Measurements from ENCODE around the gene HTR1D. TPM values are rescaled to one million over a fixed set of nuclear protein-coding genes. Genes with fewer than 3 reads are reported as not detected.

HTR1D gene
- total RNA-seq, 1 experiment from 2014 or later: 3.1 TPM

- no peaks in the 10 kb centered on the region for H3K27me3 ChIP-seq (ENCODE audit: insufficient read depth, low read length)
- H4K5ac ChIP-seq (ENCODE audit: insufficient read length, low read depth, low read length): no peak overlapping the region
- H3K9me3 ChIP-seq (ENCODE audit: control insufficient read depth, low read depth, low read length): no peaks in the 10 kb centered on the region
- no peak overlapping the region for H2BK20ac ChIP-seq (ENCODE audit: low read depth, low read length, poor library complexity, severe bottlenecking)
- H3K79me2 ChIP-seq (ENCODE audit: insufficient read depth, low read length): peaks cover 38% of the 10 kb centered on the region; the same call in 1 of the 2 replicates
- Mint-ChIP-seq H3K36me3 (ENCODE audit: insufficient read depth in 1 of 3, low read depth in 3 of 3) (peaks cover 0 to 7% (median 2%) of the 10 kb centered on the region in 3 experiments; a peak in 4 of 7 replicates), H3K9me3 (0 out of 5 replicates have a peak, but pooled peaks cover 0 to 2% of the 10 kb centered on the region in 2 experiments), H3K27me3 (ENCODE audit: low read depth) (no peaks in the 10 kb centered on the region), H3K4me1 (peaks cover 36 to 38% of the 10 kb centered on the region in 2 experiments), H3K4me3 (no peak overlapping the region), H3K27ac (peak overlapping the region in 1 of 3 experiments; percentile 54; a peak in 1 of 7 replicates)
- H2AK5ac ChIP-seq (ENCODE audit: insufficient read length, low read length): no peak overlapping the region
- no peak for TF ChIP-seq CTCF (conservative IDR thresholded peaks at IDR 0.05)
- no peak overlapping the region for H4K8ac ChIP-seq (replicated peaks; ENCODE audit: insufficient read length, low read depth, low read length)
- peaks cover 6% of the 10 kb centered on the region for H3K23me2 ChIP-seq (ENCODE audit: insufficient read length, low read depth, low read length, poor library complexity, severe bottlenecking)
- H3K9ac ChIP-seq (ENCODE audit: extremely low read depth, insufficient read length, low read length): no peak overlapping the region
- peaks cover 11% of the 10 kb centered on the region for H3K79me1 ChIP-seq (ENCODE audit: insufficient read depth, low read depth, low read length, poor library complexity, severe bottlenecking)
- no peak overlapping the region for H3K18ac ChIP-seq (ENCODE audit: insufficient read length, low read depth, low read length)
- H4K20me1 ChIP-seq (ENCODE audit: control insufficient read depth, insufficient read depth, insufficient read length): no peaks in the 10 kb centered on the region
- no peak overlapping the region for H3K56ac ChIP-seq (ENCODE audit: insufficient read length, low read depth, low read length)
- H3K14ac ChIP-seq (ENCODE audit: insufficient read depth, low read length): no peak overlapping the region
- H3K23ac ChIP-seq (ENCODE audit: insufficient read length, low read depth, low read length): no peak overlapping the region
- H2BK15ac ChIP-seq (ENCODE audit: low read depth, low read length): no peak overlapping the region
- no peak overlapping the region for H3K4me2 ChIP-seq (ENCODE audit: insufficient read depth, insufficient read length, low read length)
- H2AFZ ChIP-seq (ENCODE audit: low read length): no peak overlapping the region
- no peak overlapping the region for H2BK5ac ChIP-seq (ENCODE audit: insufficient read length, low read length)
- H2BK120ac ChIP-seq (ENCODE audit: low read depth, low read length, poor library complexity, severe bottlenecking): no peak overlapping the region
- no peak overlapping the region for H4K91ac ChIP-seq (ENCODE audit: insufficient read length, low read depth, low read length)
- H3K27ac ChIP-seq (ENCODE audit: insufficient read length, low read depth, low read length): no peak overlapping the region
- no peaks in the 10 kb centered on the region; the same call in 1 of the 2 replicates for H3K4me1 ChIP-seq (ENCODE audit: insufficient read depth, low read length)
- no peak overlapping the region for H2BK12ac ChIP-seq (ENCODE audit: insufficient read length, low read depth, low read length)
- H3T11ph ChIP-seq (ENCODE audit: low read length): no peak overlapping the region
- DNase-seq: no peak
- WGBS (ENCODE audit: extremely low coverage, insufficient read length, low lambda C conversion rate): no CpG with 5 or more reads among the region's 3 CpGs
- H3K4ac ChIP-seq (ENCODE audit: low read depth, low read length): no peak overlapping the region
Observed at GRCh38 chr1:23163395-23163794, 53.9 kb downstream of the HTR1D start.

Measured in H9 (cell line).